Hepatocyte (in vitro differentiated cells): ENCODE data around the gene ATP8A2.

ENCODE experiments used
- CTCF ChIP-seq: fragments of 200-600 bp; sonication (generic); IDR thresholded peaks from 2 replicates; pipeline ENCODE4 v1.5.1; 2016; ENCODE audit warnings: antibody characterized with exemption, mild to moderate bottlenecking; ENCODE audit not compliant: poor library complexity
- EZH2 ChIP-seq: fragments of 200-600 bp; sonication (generic); IDR thresholded peaks from 2 replicates; pipeline ENCODE4 v1.6.1; 2016; ENCODE audit warnings: antibody characterized with exemption, mild to moderate bottlenecking, borderline replicate concordance

DNA sequence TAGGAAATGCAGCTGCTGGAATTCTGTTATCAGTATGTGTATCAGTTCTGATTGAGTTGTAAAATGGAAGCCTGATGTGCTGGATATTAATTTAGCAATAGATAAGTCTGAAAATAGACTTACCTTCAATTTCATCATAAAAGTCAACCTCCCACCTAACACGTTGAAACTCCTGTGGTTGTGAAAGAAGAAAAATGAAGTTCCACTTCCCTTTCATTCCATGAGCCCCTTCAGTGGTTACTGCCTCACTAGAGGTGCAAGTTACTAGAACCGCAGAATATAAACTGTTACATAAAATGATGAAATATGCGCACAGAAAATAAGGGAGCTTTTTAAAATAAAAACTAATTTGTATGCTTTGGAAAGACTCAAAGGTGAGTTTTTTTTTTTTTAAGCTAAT lies 430.8 kb downstream of the ATP8A2 start:
- TF ChIP-seq CTCF, result no peak
- TF ChIP-seq EZH2, result no peak
